22Rv1 (cell line): ENCODE data around the gene CHKA.

Experiments used
- ZFX ChIP-seq: fragments of 450-650 bp; IDR thresholded peaks from 2 replicates; pipeline ENCODE4 v1.6.1; 2017; ENCODE audit warnings: antibody characterized with exemption, borderline replicate concordance
- TF ChIP-seq, protein P1 (sequence below): fragments of 450-650 bp; IDR thresholded peaks from 2 replicates; pipeline ENCODE4 v1.5.1; 2017; ENCODE audit warnings: mild to moderate bottlenecking

DNA sequence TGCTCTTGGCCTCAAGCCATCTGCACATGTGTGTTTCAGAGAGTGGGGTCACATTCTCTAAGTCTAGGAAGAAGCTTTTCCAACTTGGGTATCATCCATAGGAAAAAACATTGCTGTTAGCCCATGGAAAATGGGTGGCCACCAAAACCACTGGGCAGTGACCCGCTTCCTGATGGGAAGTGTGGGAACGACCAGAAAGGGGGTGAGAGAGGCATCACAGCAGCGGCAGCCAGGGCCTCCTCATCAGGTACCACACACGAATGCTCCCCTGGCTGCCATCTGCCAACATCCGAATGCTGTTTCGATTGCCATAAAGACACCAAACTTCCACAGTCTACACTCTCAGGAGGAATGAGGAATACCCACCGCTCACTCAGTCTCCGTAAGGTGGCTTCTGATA lies 40.3 kb downstream of the CHKA start:
- TF ChIP-seq, protein P1, sequence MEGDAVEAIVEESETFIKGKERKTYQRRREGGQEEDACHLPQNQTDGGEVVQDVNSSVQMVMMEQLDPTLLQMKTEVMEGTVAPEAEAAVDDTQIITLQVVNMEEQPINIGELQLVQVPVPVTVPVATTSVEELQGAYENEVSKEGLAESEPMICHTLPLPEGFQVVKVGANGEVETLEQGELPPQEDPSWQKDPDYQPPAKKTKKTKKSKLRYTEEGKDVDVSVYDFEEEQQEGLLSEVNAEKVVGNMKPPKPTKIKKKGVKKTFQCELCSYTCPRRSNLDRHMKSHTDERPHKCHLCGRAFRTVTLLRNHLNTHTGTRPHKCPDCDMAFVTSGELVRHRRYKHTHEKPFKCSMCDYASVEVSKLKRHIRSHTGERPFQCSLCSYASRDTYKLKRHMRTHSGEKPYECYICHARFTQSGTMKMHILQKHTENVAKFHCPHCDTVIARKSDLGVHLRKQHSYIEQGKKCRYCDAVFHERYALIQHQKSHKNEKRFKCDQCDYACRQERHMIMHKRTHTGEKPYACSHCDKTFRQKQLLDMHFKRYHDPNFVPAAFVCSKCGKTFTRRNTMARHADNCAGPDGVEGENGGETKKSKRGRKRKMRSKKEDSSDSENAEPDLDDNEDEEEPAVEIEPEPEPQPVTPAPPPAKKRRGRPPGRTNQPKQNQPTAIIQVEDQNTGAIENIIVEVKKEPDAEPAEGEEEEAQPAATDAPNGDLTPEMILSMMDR, result no peak
- TF ChIP-seq ZFX, result no peak
